ENCODE data around the gene RHBDL3. TPM values are rescaled to one million over a fixed set of nuclear protein-coding genes. Genes with fewer than 3 reads are reported as not detected.

The RHBDL3 gene
- total and polyA plus RNA-seq, 2 of the 8 experiments (the other 6 are each of a cell fraction or from before 2014, with no cell fraction given) = 9.6 to 12.2 TPM

- no peak overlapping the region for H3K27ac ChIP-seq (ENCODE audit: low read depth, low read length)
- no peak overlapping the region for H3K18ac ChIP-seq (ENCODE audit: extremely low read depth, low read length)
- H4K91ac ChIP-seq (replicated peaks; ENCODE audit: insufficient read length, low read length) = no peak overlapping the region
- H3K4me2 ChIP-seq (ENCODE audit: insufficient read depth in 1 of 2, low read depth in 2 of 2, low read length in 2 of 2) = no peak overlapping the region
- peak overlapping the region; percentile 38; the same call in 1 of the 2 replicates for H2BK5ac ChIP-seq (ENCODE audit: low read depth, low read length)
- H4K20me1 ChIP-seq (replicated peaks in 1 of 2; ENCODE audit: control insufficient read depth in 1 of 2, insufficient read depth in 2 of 2, low read length in 2 of 2) = no peaks in the 10 kb centered on the region
- POLR2A ChIA-PET (ENCODE audit: partially characterized antibody) = no interaction called here
- H3K23ac ChIP-seq (ENCODE audit: insufficient read length) = no peak overlapping the region
- no peak overlapping the region for H2AFZ ChIP-seq (ENCODE audit: low read length)
- H2BK120ac ChIP-seq (replicated peaks; ENCODE audit: low read depth, low read length) = no peak overlapping the region
- H3K79me2 ChIP-seq (ENCODE audit: control insufficient read depth in 1 of 2, insufficient read depth in 2 of 2, low read length in 2 of 2) = no peaks in the 10 kb centered on the region
- no peak overlapping the region for H3K4ac ChIP-seq (replicated peaks; ENCODE audit: insufficient read length, low read depth, low read length)
- no peaks in the 10 kb centered on the region for H3K9me3 ChIP-seq (ENCODE audit: insufficient read depth in 2 of 2, low read depth in 1 of 2, low read length in 1 of 2)
- H3K56ac ChIP-seq (replicated peaks; ENCODE audit: insufficient read length, low read depth, low read length) = no peak overlapping the region
- CTCF ChIA-PET (ENCODE audit: partially characterized antibody) = interaction anchor here (0.6 to 7.6 kb wide), 7 partner anchors 8 to 206 kb away, joined by 3 to 170 read pairs (median 3); no protein-coding TSS in a partner anchor
- H3K4me3 ChIP-seq (ENCODE audit: extremely low read depth in 1 of 4, insufficient read depth in 2 of 4, low read depth in 3 of 4, low read length in 4 of 4) = no peak overlapping the region
- 0 out of 2 replicates have a peak overlapping the region, but pooled peaks have one; percentile 45 for H4K8ac ChIP-seq (ENCODE audit: extremely low read depth, insufficient read depth, low read length)
- H3K27me3 ChIP-seq (replicated peaks in 1 of 4; ENCODE audit: control insufficient read depth in 3 of 4, extremely low read depth in 1 of 4, insufficient read depth in 3 of 4, low read length in 3 of 4) = no peaks in the 10 kb centered on the region; a peak in 1 of 7 replicates
- H2BK15ac ChIP-seq (ENCODE audit: low read length) = no peak overlapping the region
- H2AK5ac ChIP-seq (ENCODE audit: low read depth, low read length) = no peak overlapping the region
- no peak overlapping the region for H3K14ac ChIP-seq (ENCODE audit: insufficient read length)
- WGBS, 2 experiments (ENCODE audit: extremely low coverage in 1 of 2, insufficient coverage in 1 of 2, insufficient read length in 1 of 2, insufficient replicate concordance in 2 of 2, low coverage in 1 of 2, low lambda C conversion rate in 2 of 2, missing lambda C conversion rate in 1 of 2) = 92% methylated on average over 9 of the region's 9 CpGs; no CpG with 5 or more reads in 1 of the 2 experiments
- DNase-seq (ENCODE audit: low read depth in 1 of 2, low spot score in 2 of 2) = no peak
- H2BK20ac ChIP-seq (ENCODE audit: low read length) = peak overlapping the region; percentile 92; the same call in 1 of the 2 replicates
- H3K9ac ChIP-seq (replicated peaks in 1 of 4; ENCODE audit: extremely low read depth in 1 of 4, low read depth in 3 of 4, low read length in 3 of 4) = no peak overlapping the region; a peak in 1 of 7 replicates
- no peaks in the 10 kb centered on the region for H3K79me1 ChIP-seq (ENCODE audit: low read depth, low read length)
- H2BK12ac ChIP-seq (ENCODE audit: low read depth, low read length) = no peak overlapping the region
- H4K5ac ChIP-seq (ENCODE audit: insufficient read length, low read depth, low read length) = no peak overlapping the region
- no peak for FAIRE-seq
- H3K4me1 ChIP-seq (replicated peaks in 1 of 4; ENCODE audit: control insufficient read depth in 3 of 4, insufficient read depth in 4 of 4, low read length in 3 of 4) = peaks cover 5 to 7% (median 7%) of the 10 kb centered on the region in 4 experiments; a peak in 6 of 7 replicates
- H3K23me2 ChIP-seq (ENCODE audit: low read depth, low read length) = no peaks in the 10 kb centered on the region
- H3K36me3 ChIP-seq (ENCODE audit: control insufficient read depth in 2 of 4, insufficient read depth in 4 of 4, low read length in 3 of 4) = no peaks in the 10 kb centered on the region
- TF ChIP-seq FOSL1 (IDR thresholded peaks at IDR 0.05; ENCODE audit: insufficient read depth, low read depth, low read length) = no peak
- no peak for TF ChIP-seq BACH1 (IDR thresholded peaks at IDR 0.05; ENCODE audit: low read length)
- no peak for TF ChIP-seq E2F6 (IDR thresholded peaks at IDR 0.05)
- TF ChIP-seq MAFK (IDR thresholded peaks at IDR 0.05; ENCODE audit: low read depth, low read length) = no peak
- TF ChIP-seq HDAC6 (IDR thresholded peaks at IDR 0.05; ENCODE audit: low read depth, low read length) = no peak
- TF ChIP-seq, protein P1, sequence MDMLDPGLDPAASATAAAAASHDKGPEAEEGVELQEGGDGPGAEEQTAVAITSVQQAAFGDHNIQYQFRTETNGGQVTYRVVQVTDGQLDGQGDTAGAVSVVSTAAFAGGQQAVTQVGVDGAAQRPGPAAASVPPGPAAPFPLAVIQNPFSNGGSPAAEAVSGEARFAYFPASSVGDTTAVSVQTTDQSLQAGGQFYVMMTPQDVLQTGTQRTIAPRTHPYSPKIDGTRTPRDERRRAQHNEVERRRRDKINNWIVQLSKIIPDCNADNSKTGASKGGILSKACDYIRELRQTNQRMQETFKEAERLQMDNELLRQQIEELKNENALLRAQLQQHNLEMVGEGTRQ (IDR thresholded peaks at IDR 0.05; ENCODE audit: low read length) = no peak
- no peak for TF ChIP-seq TBP (IDR thresholded peaks at IDR 0.05; ENCODE audit: low read depth, low read length)
- no peak for TF ChIP-seq RBBP5 (IDR thresholded peaks at IDR 0.05; ENCODE audit: borderline replicate concordance, low read depth, low read length)
- TF ChIP-seq RAD21 (IDR thresholded peaks at IDR 0.05 in 1 of 2, conservative IDR thresholded peaks at IDR 0.05 in 1 of 2; ENCODE audit: low read depth in 2 of 2, low read length in 2 of 2) = no peak
- no peak for TF ChIP-seq SIN3A (conservative IDR thresholded peaks at IDR 0.05 in 1 of 2, IDR thresholded peaks at IDR 0.05 in 1 of 2; ENCODE audit: low read depth in 1 of 2, low read length in 2 of 2)
These were observed 9.5 kb upstream of the RHBDL3 start for GRCh38 chr17:32256012-32256700.
